IMR-90 (cell line): ENCODE results near the gene MYL12B. TPM values are rescaled to one million over a fixed set of nuclear protein-coding genes. Genes with fewer than 3 reads are reported as not detected.

Experiments
- ATAC-seq: fragments of 200-7000 bp; cut with Tn5 transposase; 2 replicates; pipeline ENCODE4 v1.9.1; 2020; ENCODE audit warnings: low read depth, mild to moderate bottlenecking, moderate library complexity
- BruUV-seq: library from RNA; stranded (reverse); fragments of 400-500 nt; replicated peaks from 2 replicates; lab custom pipeline; 2021; lab: Mats Ljungman, UMichigan
- CTCF ChIA-PET: fragments of 300-600 bp; formaldehyde crosslinking; extraction: SDS; loops from one replicate; lab custom pipeline; 2021; ENCODE audit warnings: antibody characterized with exemption; lab: Yijun Ruan, JAX
- POLR2A ChIA-PET: fragments of 300-600 bp; sonication (Branson Sonifier 250); formaldehyde crosslinking; loops from one replicate; lab custom pipeline; 2022; ENCODE audit warnings: antibody characterized with exemption; ENCODE audit not compliant: unreplicated experiment; lab: Charles Lee
- DNase-seq: peaks from one replicate; pipeline ENCODE4 v3.0.0; 2013
- H2AFZ ChIP-seq: replicated peaks from 2 replicates; pipeline ENCODE3; 2013; ENCODE audit warnings: low read length, mild to moderate bottlenecking; ENCODE audit not compliant: poor library complexity
- H2AK5ac ChIP-seq: 2 replicates; pipeline ENCODE4 v1.6.1; 2013; ENCODE audit warnings: low read depth, low read length, inconsistent platforms
- H2AK9ac ChIP-seq: replicated peaks from 2 replicates; pipeline ENCODE3; 2013; ENCODE audit warnings: mild to moderate bottlenecking, low read depth, low read length, moderate library complexity; ENCODE audit not compliant: poor library complexity
- H2BK120ac ChIP-seq: 2 replicates; pipeline ENCODE4 v1.6.1; 2013; ENCODE audit warnings: low read depth, low read length, inconsistent platforms
- H2BK15ac ChIP-seq: 3 replicates; pipeline ENCODE4 v1.6.1; 2013; ENCODE audit warnings: low read depth, low read length, inconsistent platforms
- H2BK20ac ChIP-seq: 2 replicates; pipeline ENCODE4 v1.6.1; 2013; ENCODE audit warnings: low read depth, mild to moderate bottlenecking, inconsistent platforms, low read length, moderate library complexity
- H2BK5ac ChIP-seq: 2 replicates; pipeline ENCODE4 v1.6.1; 2013; ENCODE audit warnings: mild to moderate bottlenecking, low read depth, low read length, inconsistent platforms; ENCODE audit not compliant: poor library complexity, severe bottlenecking
- H3K14ac ChIP-seq: replicated peaks from 2 replicates; pipeline ENCODE4 v1.6.1; 2013; ENCODE audit warnings: low read depth, low read length, inconsistent platforms
- H3K18ac ChIP-seq: 2 replicates; pipeline ENCODE4 v1.6.1; 2013; ENCODE audit warnings: low read depth, low read length, control low read depth
- H3K23ac ChIP-seq: 2 replicates; pipeline ENCODE4 v1.6.1; 2013; ENCODE audit warnings: low read depth, low read length, inconsistent platforms
- H3K27ac ChIP-seq: 2 replicates; pipeline ENCODE4 v1.5.1; 2013; ENCODE audit warnings: mild to moderate bottlenecking, control low read depth, low read length; ENCODE audit not compliant: insufficient read depth
- H3K27me3 ChIP-seq: 2 replicates; pipeline ENCODE4 v1.6.1; 2013; ENCODE audit warnings: low read length; ENCODE audit not compliant: control insufficient read depth, insufficient read depth
- H3K36me3 ChIP-seq: 2 replicates; pipeline ENCODE4 v1.6.1; 2013; ENCODE audit warnings: low read length, mixed read lengths; ENCODE audit not compliant: control insufficient read depth, insufficient read depth
- H3K4ac ChIP-seq: 2 replicates; pipeline ENCODE4 v1.6.1; 2013; ENCODE audit warnings: low read depth, low read length, inconsistent platforms
- H3K4me1 ChIP-seq: 2 replicates; pipeline ENCODE4 v1.6.1; 2013; ENCODE audit warnings: low read length, mixed read lengths; ENCODE audit not compliant: control insufficient read depth, insufficient read depth
- H3K4me2 ChIP-seq: 2 replicates; pipeline ENCODE4 v1.6.1; 2013; ENCODE audit warnings: low read depth, mild to moderate bottlenecking, control low read depth, low read length, moderate library complexity
- H3K4me3 ChIP-seq: 2 replicates; pipeline ENCODE4 v1.5.1; 2013; ENCODE audit warnings: low read depth, mild to moderate bottlenecking, control low read depth, low read length, moderate library complexity; ENCODE audit not compliant: insufficient read depth
- H3K56ac ChIP-seq: 2 replicates; pipeline ENCODE4 v1.6.1; 2013; ENCODE audit warnings: low read length, inconsistent platforms; ENCODE audit not compliant: insufficient read depth; ENCODE audit errors: extremely low read depth
- H3K79me1 ChIP-seq, 2 experiments: 2 replicates each; pipeline ENCODE4 v1.6.1; 2013; ENCODE audit warnings: low read length in 2 of 2, inconsistent platforms in 1 of 2, low read depth in 1 of 2
- H3K9ac ChIP-seq: 2 replicates; pipeline ENCODE4 v1.6.1; 2013; ENCODE audit warnings: low read depth, low read length, control low read depth
- H3K9me1 ChIP-seq: 2 replicates; pipeline ENCODE4 v1.6.1; 2013; ENCODE audit warnings: low read length, inconsistent platforms; ENCODE audit not compliant: insufficient read depth
- H3K9me3 ChIP-seq: 2 replicates; pipeline ENCODE4 v1.6.1; 2013; ENCODE audit warnings: low read length; ENCODE audit not compliant: control insufficient read depth, insufficient read depth
- H4K20me1 ChIP-seq: 2 replicates; pipeline ENCODE4 v1.6.1; 2013; ENCODE audit warnings: low read length, inconsistent platforms; ENCODE audit not compliant: insufficient read depth
- H4K5ac ChIP-seq: 2 replicates; pipeline ENCODE4 v1.6.1; 2013; ENCODE audit warnings: mild to moderate bottlenecking, low read depth, low read length, control low read depth
- H4K8ac ChIP-seq, 2 experiments: 2 replicates each; pipeline ENCODE4 v1.6.1; 2013; ENCODE audit warnings: low read depth in 2 of 2, low read length in 2 of 2, control low read depth in 1 of 2, inconsistent platforms in 1 of 2
- H4K91ac ChIP-seq: 2 replicates; pipeline ENCODE4 v1.6.1; 2013; ENCODE audit warnings: low read depth, low read length, inconsistent platforms; ENCODE audit not compliant: insufficient read depth
- BHLHE40 ChIP-seq: fragments of 150-350 bp; IDR thresholded peaks from 2 replicates; pipeline ENCODE4 v1.6.1; 2016; ENCODE audit warnings: mild to moderate bottlenecking, low read depth, low read length
- CEBPB ChIP-seq: IDR thresholded peaks from 2 replicates; pipeline ENCODE4 v1.6.1; 2012; ENCODE audit warnings: low read depth, low read length, improper control_type of control experiment
- FOS ChIP-seq: fragments of 150-350 bp; IDR thresholded peaks from 2 replicates; pipeline ENCODE4 v1.6.1; 2016; ENCODE audit warnings: low read depth, low read length
- MAFK ChIP-seq: IDR thresholded peaks from 2 replicates; pipeline ENCODE4 v1.6.1; 2012; ENCODE audit warnings: low read depth, low read length, improper control_type of control experiment
- MAZ ChIP-seq: IDR thresholded peaks from 2 replicates; pipeline ENCODE4 v1.6.1; 2012; ENCODE audit warnings: low read depth, mild to moderate bottlenecking, low read length, improper control_type of control experiment, moderate library complexity, borderline replicate concordance
- NFE2L2 ChIP-seq: fragments of 150-350 bp; IDR thresholded peaks from 2 replicates; pipeline ENCODE4 v1.6.1; 2016; ENCODE audit warnings: low read depth, mild to moderate bottlenecking, low read length
- POLR2A ChIP-seq: IDR thresholded peaks from 2 replicates; pipeline ENCODE4 v1.6.1; 2012; ENCODE audit warnings: mild to moderate bottlenecking, low read depth, low read length
- RCOR1 ChIP-seq: IDR thresholded peaks from 2 replicates; pipeline ENCODE4 v1.6.1; 2012; ENCODE audit warnings: mild to moderate bottlenecking, low read length, improper control_type of control experiment; ENCODE audit not compliant: insufficient replicate concordance
- WGBS, 2 experiments: methylation state at CpG; one replicate each; pipeline versions ENCODE4 v1.1.5 to v1.1.7; 2013; ENCODE audit warnings: missing lambda C conversion rate in 2 of 2; ENCODE audit not compliant: insufficient read length in 1 of 2; ENCODE audit errors: extremely low coverage in 2 of 2; 5-methylcytosine and 5-hydroxymethylcytosine counted together
- dilution Hi-C: fragments of 300-500 bp; cut with HindIII; formaldehyde crosslinking; loops from one replicate; pipeline ENCODE4 v1.14.3; 2018; ENCODE audit warnings: low sequenced_read_pairs; ENCODE audit not compliant: unreplicated experiment
- in situ Hi-C: fragments of 300-500 bp; cut with MboI; formaldehyde crosslinking; loops from 3 replicates; pipeline ENCODE4 v1.14.3; 2019; ENCODE audit warnings: low sequenced_read_pairs, inconsistent platforms, mixed read lengths
- intact Hi-C: fragments of 100-400 bp; cut with micrococcal nuclease; formaldehyde crosslinking; loops from 2 replicates; pipeline ENCODE4 v1.10.0; 2022
- polyA plus RNA-seq, 3 experiments: library from polyadenylated mRNA; depleted of rRNA; stranded (reverse); fragments of >200 nt; gene quantifications; 2 replicates each; pipeline ENCODE4 v1.2.3, GENCODE V29; 2012; ENCODE audit warnings: low replicate concordance in 1 of 3
- total RNA-seq: library from RNA; depleted of rRNA; stranded (reverse); fragments of >200 nt; gene quantifications from 2 replicates; pipeline ENCODE4 v1.2.3, GENCODE V29; 2012
- TF ChIP-seq, protein P1 (sequence below): fragments of 150-350 bp; IDR thresholded peaks from 2 replicates; pipeline ENCODE4 v1.6.1; 2017; ENCODE audit warnings: mild to moderate bottlenecking, antibody characterized with exemption, low read length, low read depth
- TF ChIP-seq, protein P2 (sequence below): fragments of 150-350 bp; IDR thresholded peaks from 2 replicates; pipeline ENCODE4 v1.6.1; 2016; ENCODE audit warnings: low read depth, mild to moderate bottlenecking, low read length, moderate library complexity, borderline replicate concordance

The MYL12B gene
- total and polyA plus RNA-seq, 2 of the 4 experiments (the other 2 are of a cell fraction) = 692 to 816 TPM

DNA sequence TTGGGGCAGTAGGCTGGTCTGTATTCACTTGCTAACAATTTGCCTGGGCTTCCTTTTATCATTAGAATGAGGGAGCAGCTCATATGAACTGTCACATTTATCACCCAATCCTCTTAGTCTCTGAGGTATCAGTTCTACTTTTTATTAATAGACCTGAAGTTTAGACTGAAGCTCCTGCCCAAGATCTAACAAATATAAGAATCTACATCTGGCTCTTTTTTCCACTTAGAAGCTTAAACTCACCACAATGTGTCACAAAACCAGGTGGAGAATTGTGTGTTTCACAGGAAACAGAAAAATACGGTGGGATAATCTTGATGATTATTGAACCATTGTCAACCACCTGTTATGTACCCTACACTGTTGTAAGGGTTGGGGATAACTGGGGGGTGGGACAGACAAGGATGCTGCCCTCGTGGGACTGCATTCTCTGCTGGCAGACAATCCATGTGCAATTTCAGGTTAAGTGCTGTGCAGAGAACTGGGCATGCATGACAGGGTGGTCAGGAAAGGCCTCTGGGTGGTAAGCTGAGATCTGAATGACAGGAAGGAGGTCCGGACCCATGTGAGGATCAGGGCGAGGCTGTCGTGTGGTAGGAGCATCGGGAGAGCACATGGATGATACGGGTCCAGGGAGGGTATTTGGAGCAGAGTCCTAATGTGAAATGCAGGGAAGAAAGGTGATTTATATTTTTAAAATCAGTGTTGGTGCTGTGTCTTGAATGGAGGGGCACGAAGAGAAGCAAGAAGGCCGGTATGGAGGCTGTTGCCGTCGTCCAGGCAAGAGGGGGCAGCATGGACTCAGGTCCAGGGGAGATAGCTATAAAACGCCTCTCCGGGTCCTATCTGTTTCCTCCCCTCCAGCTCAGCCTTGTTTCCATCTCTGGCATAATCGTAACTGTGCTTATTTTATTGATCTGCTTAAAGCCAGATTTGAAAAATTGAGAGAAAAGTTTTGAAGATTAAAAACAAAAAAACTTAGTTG is 17.6 kb downstream of the MYL12B start:
- no peak overlapping the region for H3K23ac ChIP-seq
- no peak overlapping the region for H2AK5ac ChIP-seq
- CTCF ChIA-PET = interaction anchor here (1.1 to 1.4 kb wide), 4 partner anchors 176 to 421 kb away, joined by 3 to 7 read pairs (median 3); no protein-coding TSS in a partner anchor
- BruUV-seq = no TSS peak
- no peak overlapping the region for H2AFZ ChIP-seq
- no peak overlapping the region for H2BK15ac ChIP-seq
- no peak overlapping the region for H3K14ac ChIP-seq
- TF ChIP-seq RCOR1 = no peak
- no peak for TF ChIP-seq NFE2L2
- TF ChIP-seq MAFK = no peak
- no peak for TF ChIP-seq POLR2A
- TF ChIP-seq, protein P1, sequence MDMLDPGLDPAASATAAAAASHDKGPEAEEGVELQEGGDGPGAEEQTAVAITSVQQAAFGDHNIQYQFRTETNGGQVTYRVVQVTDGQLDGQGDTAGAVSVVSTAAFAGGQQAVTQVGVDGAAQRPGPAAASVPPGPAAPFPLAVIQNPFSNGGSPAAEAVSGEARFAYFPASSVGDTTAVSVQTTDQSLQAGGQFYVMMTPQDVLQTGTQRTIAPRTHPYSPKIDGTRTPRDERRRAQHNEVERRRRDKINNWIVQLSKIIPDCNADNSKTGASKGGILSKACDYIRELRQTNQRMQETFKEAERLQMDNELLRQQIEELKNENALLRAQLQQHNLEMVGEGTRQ = no peak
- no peak for TF ChIP-seq FOS
- TF ChIP-seq CEBPB = no peak
- TF ChIP-seq, protein P2, sequence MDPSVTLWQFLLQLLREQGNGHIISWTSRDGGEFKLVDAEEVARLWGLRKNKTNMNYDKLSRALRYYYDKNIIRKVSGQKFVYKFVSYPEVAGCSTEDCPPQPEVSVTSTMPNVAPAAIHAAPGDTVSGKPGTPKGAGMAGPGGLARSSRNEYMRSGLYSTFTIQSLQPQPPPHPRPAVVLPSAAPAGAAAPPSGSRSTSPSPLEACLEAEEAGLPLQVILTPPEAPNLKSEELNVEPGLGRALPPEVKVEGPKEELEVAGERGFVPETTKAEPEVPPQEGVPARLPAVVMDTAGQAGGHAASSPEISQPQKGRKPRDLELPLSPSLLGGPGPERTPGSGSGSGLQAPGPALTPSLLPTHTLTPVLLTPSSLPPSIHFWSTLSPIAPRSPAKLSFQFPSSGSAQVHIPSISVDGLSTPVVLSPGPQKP = no peak
- TF ChIP-seq MAZ = no peak
- TF ChIP-seq BHLHE40 = no peak
- no peak overlapping the region for H2BK5ac ChIP-seq
- H3K9ac ChIP-seq = no peak overlapping the region
- WGBS, 2 experiments = 51% methylated on average over 4 of the region's 14 CpGs; no CpG with 5 or more reads in 1 of the 2 experiments
- peaks cover 11 to 12% of the 10 kb centered on the region in 2 experiments for H3K79me1 ChIP-seq
- H3K36me3 ChIP-seq = peaks cover 20% of the 10 kb centered on the region
- no peak overlapping the region for H4K91ac ChIP-seq
- H3K27me3 ChIP-seq = no peaks in the 10 kb centered on the region
- no peak overlapping the region for H4K5ac ChIP-seq
- no peak overlapping the region for H2BK20ac ChIP-seq
- no peak overlapping the region for H3K27ac ChIP-seq
- ATAC-seq (peak; percentile 10; the same call in 1 of the 2 replicates), DNase-seq (no peak)
- peaks cover 5% of the 10 kb centered on the region; the same call in 1 of the 2 replicates for H4K20me1 ChIP-seq
- H3K4me1 ChIP-seq = no peaks in the 10 kb centered on the region; the same call in 1 of the 2 replicates
- no peak overlapping the region for H3K4me2 ChIP-seq
- H3K18ac ChIP-seq = no peak overlapping the region
- no peaks in the 10 kb centered on the region for H3K9me1 ChIP-seq
- POLR2A ChIA-PET = no interaction called here
- H3K4me3 ChIP-seq = no peak overlapping the region
- H3K9me3 ChIP-seq = no peaks in the 10 kb centered on the region
- in situ Hi-C loops (loop anchor here (5.0 to 10.0 kb wide), 5 partner anchors 173 to 705 kb away; partner anchors contain the start of gene TGIF1), intact Hi-C loops (loop anchor here (2.0 to 10.0 kb wide), 5 partner anchors 491 to 1775 kb away; no protein-coding TSS in a partner anchor), dilution Hi-C loops (no loop called here)
- no peak overlapping the region for H2AK9ac ChIP-seq
- no peak overlapping the region for H3K56ac ChIP-seq
- H4K8ac ChIP-seq = no peak overlapping the region
- no peak overlapping the region for H2BK120ac ChIP-seq
- H3K4ac ChIP-seq = no peak overlapping the region
